Small intestine (tissue), 7 donors: ENCODE measurements around the gene RAB1A. TPM values are rescaled to one million over a fixed set of nuclear protein-coding genes. Genes with fewer than 3 reads are reported as not detected.
"Not testable (repeated sequence)": the region's sequence is repeated elsewhere in the genome, so short reads cannot be mapped to it uniquely, and the experiment has no call there.

Experiments
- DNase-seq, 2 donors: peaks; one replicate each; pipeline versions ENCODE4 v3.0.0 to v3.0.0-alpha.2; 2013
- FAIRE-seq: peaks from 2 replicates; lab custom pipeline; 2012; peaks lifted over from hg19 to GRCh38; lab: Jason Lieb, UNC
- H3K27ac ChIP-seq, 3 donors: one replicate each; pipeline ENCODE4 v1.5.1; 2013; ENCODE audit warnings: low read length in 2 of 3, mild to moderate bottlenecking in 2 of 3, control low read depth in 1 of 3, inconsistent platforms in 1 of 3, low read depth in 1 of 3, moderate library complexity in 1 of 3
- H3K27me3 ChIP-seq, 3 donors: one replicate each; pipeline ENCODE4 v1.6.1; 2013; ENCODE audit warnings: low read length in 3 of 3, inconsistent platforms in 1 of 3; ENCODE audit not compliant: control insufficient read depth in 3 of 3, insufficient read depth in 3 of 3
- H3K36me3 ChIP-seq, 3 donors: one replicate each; pipeline ENCODE4 v1.6.1; 2013; ENCODE audit warnings: low read length in 3 of 3, inconsistent platforms in 1 of 3, low read depth in 1 of 3, mild to moderate bottlenecking in 1 of 3, moderate library complexity in 1 of 3; ENCODE audit not compliant: control insufficient read depth in 3 of 3, insufficient read depth in 2 of 3
- H3K4me1 ChIP-seq, 3 donors: one replicate each; pipeline ENCODE4 v1.6.1; 2013; ENCODE audit warnings: low read length in 2 of 3, inconsistent platforms in 1 of 3, low read depth in 1 of 3, mild to moderate bottlenecking in 1 of 3, moderate library complexity in 1 of 3; ENCODE audit not compliant: control insufficient read depth in 3 of 3, insufficient read depth in 2 of 3
- H3K4me3 ChIP-seq, 3 donors: one replicate each; pipeline ENCODE4 v1.5.1; 2013; ENCODE audit warnings: low read length in 3 of 3, control low read depth in 1 of 3, inconsistent platforms in 1 of 3, low read depth in 1 of 3, mild to moderate bottlenecking in 1 of 3, moderate library complexity in 1 of 3
- H3K9me3 ChIP-seq, 2 donors: one replicate each; pipeline ENCODE4 v1.6.1; 2013; ENCODE audit warnings: low read depth in 1 of 2, low read length in 1 of 2; ENCODE audit not compliant: control insufficient read depth in 2 of 2, insufficient read depth in 1 of 2
- WGBS, 3 donors: extraction: QIAGEN DNeasy Blood & Tissue Kit; methylation state at CpG; one replicate each; pipeline ENCODE4 v1.1.7; 2013; 5-methylcytosine and 5-hydroxymethylcytosine counted together
- polyA plus RNA-seq, 4 donors: library from polyadenylated mRNA; stranded (reverse) in 3 of 4; unstranded in 1 of 4; fragments of 200-250 nt in 3 of 4; fragments of 120-200 nt in 1 of 4; gene quantifications; one replicate each; pipeline versions ENCODE4 v1.2.1 to v1.2.3, GENCODE V29; 2013
- donor health status: healthy with polysubstance abuse.
- donor health status: control.
- donor health status: control.
- donor health status: Bipolar disorder and iron deficiency.
- donor health status: healthy.

RAB1A gene
- polyA plus RNA-seq, 4 donors, result 144 to 271 (median 164) TPM

DNA sequence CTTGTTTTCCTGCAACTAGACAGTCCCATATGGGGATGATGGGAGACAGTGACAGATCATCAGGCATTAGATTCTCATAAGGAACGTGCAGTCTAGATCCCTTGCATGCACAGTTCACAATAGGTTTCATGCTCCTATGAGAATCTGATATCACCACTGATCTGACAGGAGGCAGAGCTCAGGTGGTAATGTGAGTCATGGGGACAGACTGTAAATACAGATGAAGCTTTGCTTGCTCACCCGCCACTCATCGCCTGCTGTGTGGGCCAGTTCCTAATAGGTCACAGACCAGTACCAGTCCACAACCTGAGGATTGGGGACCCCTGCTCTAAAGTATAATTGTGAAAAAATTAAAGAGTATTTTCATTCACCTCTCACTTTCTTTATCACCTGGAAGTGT is 23.6 kb upstream of the RAB1A start:
- WGBS, 3 donors, result 88 to 90% (median 88%) methylated on average over 3 of the region's 3 CpGs
- peaks cover 0 to under 1% (median 0%) of the 10 kb centered on the region in 3 donors for H3K4me1 ChIP-seq
- FAIRE-seq (no peak), DNase-seq (no peak)
- no peak overlapping the region for H3K27ac ChIP-seq
- no peaks in the 10 kb centered on the region for H3K9me3 ChIP-seq
- no peaks in the 10 kb centered on the region for H3K36me3 ChIP-seq
- no peaks in the 10 kb centered on the region for H3K27me3 ChIP-seq
- no peak overlapping the region for H3K4me3 ChIP-seq

DNA sequence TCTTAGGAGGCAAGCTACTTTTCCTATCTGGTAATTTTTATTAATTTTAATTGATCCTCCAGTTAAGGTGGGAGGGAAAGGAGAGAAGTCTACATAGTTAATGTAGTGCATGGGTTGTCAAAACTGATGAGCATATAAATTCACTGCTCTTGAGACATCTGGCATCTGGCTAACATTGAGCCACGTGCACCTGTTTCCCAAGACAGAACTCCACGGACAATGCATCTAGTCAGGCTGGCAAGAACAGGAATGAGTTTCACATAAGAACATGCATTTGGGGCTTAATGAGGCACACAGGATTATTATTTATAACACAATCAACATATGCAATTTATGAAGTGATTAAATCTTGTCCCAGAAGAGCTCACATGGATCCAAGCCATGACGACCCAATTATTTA is 16.2 kb upstream of the RAB1A start:
- Histone ChIP-seq H3K9me3 (no peaks in the 10 kb centered on the region), H3K4me3 (no peak overlapping the region), H3K36me3 (no peaks in the 10 kb centered on the region), H3K27ac (no peak overlapping the region), H3K4me1 (no peaks in the 10 kb centered on the region), H3K27me3 (no peaks in the 10 kb centered on the region)
- DNase-seq (no peak), FAIRE-seq (no peak)
- WGBS, 3 donors, result 81 to 85% (median 83%) methylated on average over 3 of the region's 3 CpGs

DNA sequence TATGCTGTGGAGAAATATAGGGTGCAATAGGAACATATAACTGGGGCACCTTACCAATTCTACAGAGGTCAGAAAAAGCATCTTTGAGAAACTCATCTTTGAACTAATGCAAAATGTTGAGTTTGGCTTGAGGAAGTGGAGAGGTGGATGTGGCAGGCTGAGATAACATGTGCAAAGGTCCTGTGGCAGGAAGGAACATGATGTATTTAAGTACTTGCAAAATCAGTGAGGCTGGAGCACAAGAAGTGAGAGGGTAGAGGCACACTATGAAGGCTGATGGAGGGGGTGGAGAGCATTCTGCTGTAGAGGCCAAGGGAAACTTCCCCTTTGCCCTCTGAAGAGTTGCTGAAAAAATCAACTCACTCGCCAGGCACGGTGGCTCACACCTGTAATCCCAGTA is 14.7 kb upstream of the RAB1A start:
- no peaks in the 10 kb centered on the region for H3K4me1 ChIP-seq
- DNase-seq, result no peak
- H3K36me3 ChIP-seq, result no peaks in the 10 kb centered on the region
- no peaks in the 10 kb centered on the region for H3K27me3 ChIP-seq
- FAIRE-seq, result no peak
- WGBS, 3 donors, result 42 to 85% (median 47%) methylated on average over 1 to 2 of the region's 2 CpGs
- H3K9me3 ChIP-seq, result no peaks in the 10 kb centered on the region
- H3K27ac ChIP-seq, result no peak overlapping the region
- H3K4me3 ChIP-seq, result no peak overlapping the region

DNA sequence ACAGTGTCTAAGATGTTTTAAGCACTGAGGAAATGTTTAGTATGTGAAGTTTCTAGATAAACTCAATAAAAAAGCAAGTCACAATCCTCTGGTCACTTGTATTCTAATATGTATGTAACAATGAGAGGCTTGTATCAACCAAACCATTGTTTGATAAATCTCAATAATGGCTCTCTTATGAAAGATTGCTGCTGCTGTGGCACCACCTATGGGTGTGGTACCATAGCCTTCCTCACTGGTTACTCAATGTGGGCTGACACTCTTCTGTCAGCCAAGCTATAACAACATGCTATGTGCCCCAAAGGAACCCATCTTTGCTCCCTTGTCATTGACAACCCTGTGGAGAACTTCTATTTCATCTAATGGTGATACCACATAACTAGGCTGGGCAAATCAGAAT is 12.6 kb upstream of the RAB1A start:
- H3K9me3 ChIP-seq, result no peaks in the 10 kb centered on the region
- H3K4me1 ChIP-seq, result peaks cover 0 to 4% (median 0%) of the 10 kb centered on the region in 3 donors
- FAIRE-seq, result no peak
- no peak overlapping the region for H3K4me3 ChIP-seq
- no peaks in the 10 kb centered on the region for H3K27me3 ChIP-seq
- peak in 1 of 2 donors; percentile 59 for DNase-seq
- H3K36me3 ChIP-seq, result no peaks in the 10 kb centered on the region
- no peak overlapping the region for H3K27ac ChIP-seq

DNA sequence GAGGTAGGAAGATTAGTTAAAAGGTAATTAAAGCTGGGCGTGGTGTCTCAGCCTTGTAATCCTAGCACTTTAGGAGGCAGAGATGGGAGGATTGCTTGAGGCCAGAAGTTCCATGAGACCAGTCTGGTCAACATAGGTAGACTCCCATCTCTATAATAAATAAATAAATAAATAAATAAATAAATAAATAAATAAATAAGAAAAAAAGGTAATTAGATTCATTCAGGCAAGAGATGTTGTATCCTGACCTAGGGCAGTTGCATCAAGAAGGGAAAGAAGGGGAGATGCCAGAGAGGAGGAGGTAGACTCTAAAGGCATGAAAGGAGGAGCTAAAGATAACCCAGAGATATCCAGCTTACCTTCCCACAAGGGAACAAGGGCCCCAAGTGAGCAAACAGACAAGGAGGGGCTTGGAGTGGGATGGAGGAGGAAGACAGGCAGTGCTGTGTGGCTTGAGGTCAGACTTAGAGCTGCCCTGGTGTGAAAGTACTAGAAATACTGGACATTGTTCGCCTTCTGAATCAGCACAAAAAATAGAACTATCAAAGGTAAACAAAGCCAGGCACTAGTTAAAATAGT is 7.4 kb upstream of the RAB1A start:
- no peak overlapping the region for H3K4me3 ChIP-seq
- no peaks in the 10 kb centered on the region for H3K9me3 ChIP-seq
- WGBS, 3 donors, result 87 to 90% (median 88%) methylated on average over 2 of the region's 2 CpGs
- H3K4me1 ChIP-seq, result peaks cover 0 to 16% (median 0%) of the 10 kb centered on the region in 3 donors
- FAIRE-seq (no peak), DNase-seq (peak; percentile 45 to 52)
- H3K36me3 ChIP-seq, result no peaks in the 10 kb centered on the region
- no peaks in the 10 kb centered on the region for H3K27me3 ChIP-seq
- H3K27ac ChIP-seq, result peak overlapping the region in 1 of 3 donors; percentile 46

DNA sequence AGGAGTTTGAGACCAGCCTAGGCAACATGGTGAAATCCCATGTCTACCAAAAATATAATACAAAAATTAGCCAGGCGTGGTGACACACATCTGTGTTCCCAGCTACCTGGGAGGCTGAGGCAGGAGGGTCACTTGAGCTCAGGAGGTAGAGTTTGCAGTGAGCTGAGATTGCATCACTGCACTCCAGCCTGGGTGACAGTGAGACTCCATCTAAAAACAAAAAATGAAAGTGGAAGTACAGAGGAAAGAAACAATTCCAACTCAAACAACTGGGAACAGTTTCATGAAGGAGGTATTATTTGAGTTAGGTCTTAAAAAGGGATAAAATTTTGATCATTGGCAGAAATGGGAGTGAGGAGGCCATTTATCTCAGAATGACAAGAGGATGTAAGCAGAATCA is 6.3 kb upstream of the RAB1A start:
- no peak for DNase-seq
- Histone ChIP-seq H3K4me1 (peaks cover 0 to 18% (median 0%) of the 10 kb centered on the region in 3 donors), H3K9me3 (no peaks in the 10 kb centered on the region), H3K27ac (peak overlapping the region in 1 of 3 donors; percentile 38), H3K4me3 (no peak overlapping the region), H3K36me3 (no peaks in the 10 kb centered on the region), H3K27me3 (no peaks in the 10 kb centered on the region)
- WGBS, 3 donors, result 76 to 89% (median 77%) methylated on average over 1 of the region's 1 CpG
- FAIRE-seq, result no peak

DNA sequence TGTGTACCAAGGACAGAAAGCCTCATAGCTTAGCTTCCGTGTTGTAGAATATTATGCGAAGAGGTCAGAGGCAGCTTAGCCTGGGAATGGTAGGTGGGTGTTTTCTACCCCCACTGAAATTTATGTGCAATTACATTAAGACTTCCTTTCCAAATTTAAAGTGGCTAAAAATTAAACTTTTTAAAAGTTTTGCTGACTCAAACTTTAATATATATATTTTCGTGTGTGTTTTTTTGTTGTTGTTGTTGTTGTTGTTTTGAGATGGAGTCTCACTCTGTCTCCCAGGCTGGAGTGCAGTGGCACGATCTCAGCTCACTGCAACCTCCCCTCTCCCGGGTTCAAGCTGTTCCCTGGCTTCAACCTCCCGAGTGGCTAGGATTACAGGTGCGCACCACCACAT is 4.3 kb upstream of the RAB1A start:
- no peak for FAIRE-seq
- Histone ChIP-seq H3K27ac (peak overlapping the region in 1 of 3 donors; percentile 85), H3K36me3 (no peaks in the 10 kb centered on the region), H3K4me3 (no peak overlapping the region), H3K9me3 (no peaks in the 10 kb centered on the region), H3K4me1 (peaks cover 0 to 19% (median 0%) of the 10 kb centered on the region in 3 donors), H3K27me3 (no peaks in the 10 kb centered on the region)
- no peak for DNase-seq
- 84 to 88% (median 86%) methylated on average over 7 of the region's 7 CpGs for WGBS, 3 donors

DNA sequence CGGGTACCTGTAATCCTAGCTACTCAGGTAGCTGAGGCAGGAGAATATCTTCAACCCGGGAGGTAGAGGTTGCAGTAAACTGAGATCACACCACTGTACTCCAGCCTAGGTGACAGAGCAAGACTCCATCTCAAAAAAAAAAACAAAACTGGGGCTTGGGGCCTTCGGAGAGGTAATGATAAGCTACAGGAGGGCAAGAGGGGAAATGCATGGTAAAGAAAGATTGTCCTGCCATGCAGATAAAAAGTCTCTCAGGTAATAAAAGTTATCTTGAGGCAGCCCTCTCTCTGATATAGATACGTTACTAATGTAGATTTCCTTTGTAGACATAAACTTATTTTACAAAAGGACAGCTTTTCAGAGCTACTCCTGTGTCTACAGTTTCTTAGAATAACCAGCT is 3.7 kb upstream of the RAB1A start:
- FAIRE-seq, result no peak
- Histone ChIP-seq H3K27ac (peak overlapping the region in 1 of 3 donors; percentile 85), H3K36me3 (no peaks in the 10 kb centered on the region), H3K27me3 (no peaks in the 10 kb centered on the region), H3K4me3 (peak overlapping the region in 1 of 3 donors; percentile 50), H3K9me3 (no peaks in the 10 kb centered on the region), H3K4me1 (peaks cover 0 to 19% (median 0%) of the 10 kb centered on the region in 3 donors)
- 35 to 64% (median 46%) methylated on average over 4 of the region's 4 CpGs for WGBS, 3 donors
- peak; percentile 22 to 46 for DNase-seq

DNA sequence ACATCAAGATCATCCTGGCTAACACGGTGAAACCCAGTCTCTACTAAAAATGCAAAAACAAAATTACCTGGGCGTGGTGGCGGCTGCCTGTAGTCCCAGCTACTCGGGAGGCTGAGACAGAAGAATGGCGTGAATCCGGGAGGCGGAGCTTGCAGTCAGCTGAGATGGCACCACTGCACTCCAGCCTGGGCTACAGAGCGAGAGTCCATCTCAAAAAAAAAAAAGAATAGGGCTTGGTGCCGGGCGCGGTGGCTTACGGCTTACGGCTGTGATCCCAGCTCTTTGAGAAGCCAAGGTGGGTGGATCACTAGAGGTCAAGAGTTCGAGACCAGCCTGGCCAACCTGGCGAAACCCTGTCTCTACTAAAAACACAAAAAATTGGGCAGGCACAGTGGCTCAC is 3.0 kb upstream of the RAB1A start:
- DNase-seq, H3K36me3 ChIP-seq, H3K27me3 ChIP-seq, FAIRE-seq, H3K9me3 ChIP-seq: not testable (repeated sequence)
- 66 to 90% (median 70%) methylated on average over 15 of the region's 15 CpGs for WGBS, 3 donors
- H3K4me3 ChIP-seq, result peak overlapping the region in 1 of 3 donors; percentile 50
- peaks cover 0 to 22% (median 0%) of the 10 kb centered on the region in 3 donors for H3K4me1 ChIP-seq
- H3K27ac ChIP-seq, result peak overlapping the region in 1 of 3 donors; percentile 85
